Left ventricle myocardium inferior (tissue), 1 donor: ENCODE measurements around the gene SH3PXD2A. TPM values are rescaled to one million over a fixed set of nuclear protein-coding genes. Genes with fewer than 3 reads are reported as not detected.

Experiments used
- DNase-seq: peaks from one replicate; pipeline ENCODE4 v3.0.0-alpha.2; 2020
- H3K27ac ChIP-seq: fragments of 200-600 bp; replicated peaks from 2 replicates; pipeline ENCODE4 v1.8.0; 2021
- H3K27me3 ChIP-seq: fragments of 200-600 bp; 2 replicates; pipeline ENCODE4 v1.8.0; 2021; ENCODE audit warnings: low read depth
- H3K36me3 ChIP-seq: fragments of 200-600 bp; 2 replicates; pipeline ENCODE4 v1.8.0; 2021
- H3K4me1 ChIP-seq: fragments of 200-600 bp; 2 replicates; pipeline ENCODE4 v1.8.0; 2021
- H3K4me3 ChIP-seq: fragments of 200-600 bp; 2 replicates; pipeline ENCODE4 v1.8.0; 2021; ENCODE audit warnings: mild to moderate bottlenecking, moderate library complexity
- H3K9me3 ChIP-seq: fragments of 200-600 bp; replicated peaks from 2 replicates; pipeline ENCODE4 v1.8.0; 2021
- intact Hi-C: fragments of 100-400 bp; cut with micrococcal nuclease; formaldehyde crosslinking; loops from one replicate; pipeline ENCODE4 v1.11.0; 2022
- total RNA-seq: library from RNA; stranded (reverse); fragmentation: NEBNext Ultra II Directional; extraction: Animal tissue kit (Norgen Biotek cat#: 25700); gene quantifications from one replicate; pipeline ENCODE4 v1.2.1, GENCODE V29; 2021
- TF ChIP-seq, protein P1 (sequence below): fragments of 200-600 bp; IDR thresholded peaks from 2 replicates; pipeline ENCODE4 v1.8.0; 2021; ENCODE audit warnings: antibody characterized with exemption, mild to moderate bottlenecking, borderline replicate concordance
- donor health status: DM: no; HTN: yes; CAD: no; lungs with severe emphysema.

The SH3PXD2A gene
- total RNA-seq, 1 donor from 2014 or later = 34.4 TPM

DNA sequence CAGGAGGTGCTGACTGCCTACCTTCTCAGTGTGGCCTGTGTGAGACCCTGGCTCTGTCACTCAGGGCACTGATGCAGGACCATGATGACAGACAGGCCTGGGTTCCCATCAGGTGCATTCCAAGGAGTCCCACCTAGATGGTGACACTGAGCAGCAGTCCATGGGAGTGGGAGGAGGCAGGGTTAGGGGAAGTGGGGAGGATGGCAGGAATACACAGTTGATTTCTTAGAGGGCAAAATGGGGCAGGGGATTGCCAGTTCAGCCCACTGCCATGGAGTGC, 155.0 kb downstream of the SH3PXD2A start:
- H3K4me3 ChIP-seq = no peak overlapping the region
- no peaks in the 10 kb centered on the region for H3K9me3 ChIP-seq
- TF ChIP-seq, protein P1, sequence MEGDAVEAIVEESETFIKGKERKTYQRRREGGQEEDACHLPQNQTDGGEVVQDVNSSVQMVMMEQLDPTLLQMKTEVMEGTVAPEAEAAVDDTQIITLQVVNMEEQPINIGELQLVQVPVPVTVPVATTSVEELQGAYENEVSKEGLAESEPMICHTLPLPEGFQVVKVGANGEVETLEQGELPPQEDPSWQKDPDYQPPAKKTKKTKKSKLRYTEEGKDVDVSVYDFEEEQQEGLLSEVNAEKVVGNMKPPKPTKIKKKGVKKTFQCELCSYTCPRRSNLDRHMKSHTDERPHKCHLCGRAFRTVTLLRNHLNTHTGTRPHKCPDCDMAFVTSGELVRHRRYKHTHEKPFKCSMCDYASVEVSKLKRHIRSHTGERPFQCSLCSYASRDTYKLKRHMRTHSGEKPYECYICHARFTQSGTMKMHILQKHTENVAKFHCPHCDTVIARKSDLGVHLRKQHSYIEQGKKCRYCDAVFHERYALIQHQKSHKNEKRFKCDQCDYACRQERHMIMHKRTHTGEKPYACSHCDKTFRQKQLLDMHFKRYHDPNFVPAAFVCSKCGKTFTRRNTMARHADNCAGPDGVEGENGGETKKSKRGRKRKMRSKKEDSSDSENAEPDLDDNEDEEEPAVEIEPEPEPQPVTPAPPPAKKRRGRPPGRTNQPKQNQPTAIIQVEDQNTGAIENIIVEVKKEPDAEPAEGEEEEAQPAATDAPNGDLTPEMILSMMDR = no peak
- peaks cover 31% of the 10 kb centered on the region for H3K4me1 ChIP-seq
- H3K36me3 ChIP-seq = peaks cover 4% of the 10 kb centered on the region
- peak overlapping the region; percentile 16 for H3K27ac ChIP-seq
- no peak for DNase-seq
- no peaks in the 10 kb centered on the region for H3K27me3 ChIP-seq
- intact Hi-C loops = no loop called here

DNA sequence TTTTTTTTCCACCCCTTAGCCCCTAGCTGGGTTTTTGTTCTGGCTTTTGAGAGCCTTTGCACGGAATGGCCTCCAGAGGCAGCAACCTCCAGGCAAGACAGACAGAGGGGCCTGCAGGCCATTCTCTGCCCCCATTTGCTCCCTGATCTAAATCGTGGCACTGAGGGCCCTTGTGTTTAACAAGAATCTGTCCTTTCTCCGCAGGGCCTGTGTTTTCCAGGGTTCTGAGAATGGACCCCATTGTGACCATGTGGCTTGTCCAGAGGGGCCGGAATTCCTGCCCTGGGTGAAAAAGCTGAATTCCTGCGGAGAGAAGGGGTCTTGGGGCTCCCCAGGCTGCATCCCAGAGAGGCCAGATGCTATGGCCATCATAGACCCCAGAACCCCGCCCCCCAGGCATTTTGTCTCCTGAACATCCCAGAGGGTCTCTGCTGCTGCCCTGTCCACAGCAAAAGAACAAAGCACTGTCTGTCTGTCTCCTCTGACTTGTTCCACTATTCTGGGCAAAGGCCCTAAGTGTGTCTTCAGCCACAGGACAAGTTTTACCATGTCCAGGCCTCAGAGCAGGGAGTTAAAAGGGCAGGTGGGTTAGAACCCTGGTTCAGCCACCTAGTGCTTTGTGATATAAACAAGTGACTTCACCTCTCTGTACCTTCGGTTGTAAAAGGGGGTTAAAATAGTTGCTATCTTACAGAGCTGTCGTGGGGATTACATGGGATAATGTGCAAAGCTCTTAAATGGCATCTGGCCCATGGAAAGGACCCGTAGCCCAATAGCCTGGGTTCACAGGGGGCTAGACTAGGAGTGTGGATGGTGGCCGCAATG, 155.6 kb downstream of the SH3PXD2A start:
- H3K9me3 ChIP-seq = no peaks in the 10 kb centered on the region
- no peak for DNase-seq
- no peak overlapping the region for H3K4me3 ChIP-seq
- TF ChIP-seq, protein P1 = no peak
- H3K27me3 ChIP-seq = no peaks in the 10 kb centered on the region
- H3K27ac ChIP-seq = peak overlapping the region; percentile 37
- intact Hi-C loops = no loop called here
- peaks cover 4% of the 10 kb centered on the region for H3K36me3 ChIP-seq
- peaks cover 36% of the 10 kb centered on the region for H3K4me1 ChIP-seq

DNA sequence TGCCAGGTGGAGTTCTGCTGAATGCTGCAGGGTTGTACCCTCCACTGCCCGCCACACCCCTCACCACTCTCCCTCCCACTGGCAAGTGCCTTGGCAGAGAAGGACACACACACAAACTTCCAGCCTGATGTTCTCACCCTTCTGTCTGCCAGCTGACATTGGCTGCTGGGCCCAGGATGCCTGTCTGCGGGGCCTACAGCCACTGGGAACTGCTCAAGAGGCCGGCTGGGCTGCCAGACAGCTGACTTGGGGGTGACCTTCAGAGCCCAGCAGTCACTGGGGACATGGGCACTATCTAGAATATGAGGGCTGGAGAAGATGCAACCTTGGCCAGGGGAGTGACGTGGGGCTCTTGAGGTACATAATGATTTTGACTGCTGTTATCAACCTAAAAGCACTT, 157.1 kb downstream of the SH3PXD2A start:
- Histone ChIP-seq H3K4me3 (no peak overlapping the region), H3K27me3 (no peaks in the 10 kb centered on the region), H3K36me3 (peaks cover 4% of the 10 kb centered on the region), H3K9me3 (no peaks in the 10 kb centered on the region), H3K27ac (peak overlapping the region; percentile 37), H3K4me1 (peaks cover 44% of the 10 kb centered on the region)
- no peak for DNase-seq
- intact Hi-C loops = no loop called here
- TF ChIP-seq, protein P1 = no peak

DNA sequence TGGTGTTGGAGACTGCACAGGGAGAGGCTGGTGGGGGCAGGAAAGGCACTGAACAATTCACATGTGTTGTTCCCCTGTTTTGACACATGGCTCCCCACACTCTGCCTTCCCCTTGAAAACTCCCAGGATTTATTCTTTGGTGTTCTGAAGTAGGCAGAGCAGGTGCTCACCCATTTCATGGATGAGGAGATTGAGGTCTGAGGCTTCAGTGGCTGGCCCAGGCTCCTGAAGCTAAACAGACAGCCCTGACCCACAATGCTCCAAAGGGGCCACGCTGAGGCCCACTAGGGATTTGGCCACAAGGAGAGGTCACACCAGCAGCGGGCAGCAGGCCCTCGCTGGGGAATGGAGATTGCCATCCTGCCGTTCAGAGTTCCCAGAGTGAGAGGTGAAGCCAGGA, 157.6 kb downstream of the SH3PXD2A start:
- H3K27ac ChIP-seq = peak overlapping the region; percentile 37
- peaks cover 4% of the 10 kb centered on the region for H3K36me3 ChIP-seq
- no peaks in the 10 kb centered on the region for H3K9me3 ChIP-seq
- intact Hi-C loops = no loop called here
- DNase-seq = no peak
- no peaks in the 10 kb centered on the region for H3K27me3 ChIP-seq
- no peak overlapping the region for H3K4me3 ChIP-seq
- TF ChIP-seq, protein P1 = no peak
- peaks cover 46% of the 10 kb centered on the region for H3K4me1 ChIP-seq

DNA sequence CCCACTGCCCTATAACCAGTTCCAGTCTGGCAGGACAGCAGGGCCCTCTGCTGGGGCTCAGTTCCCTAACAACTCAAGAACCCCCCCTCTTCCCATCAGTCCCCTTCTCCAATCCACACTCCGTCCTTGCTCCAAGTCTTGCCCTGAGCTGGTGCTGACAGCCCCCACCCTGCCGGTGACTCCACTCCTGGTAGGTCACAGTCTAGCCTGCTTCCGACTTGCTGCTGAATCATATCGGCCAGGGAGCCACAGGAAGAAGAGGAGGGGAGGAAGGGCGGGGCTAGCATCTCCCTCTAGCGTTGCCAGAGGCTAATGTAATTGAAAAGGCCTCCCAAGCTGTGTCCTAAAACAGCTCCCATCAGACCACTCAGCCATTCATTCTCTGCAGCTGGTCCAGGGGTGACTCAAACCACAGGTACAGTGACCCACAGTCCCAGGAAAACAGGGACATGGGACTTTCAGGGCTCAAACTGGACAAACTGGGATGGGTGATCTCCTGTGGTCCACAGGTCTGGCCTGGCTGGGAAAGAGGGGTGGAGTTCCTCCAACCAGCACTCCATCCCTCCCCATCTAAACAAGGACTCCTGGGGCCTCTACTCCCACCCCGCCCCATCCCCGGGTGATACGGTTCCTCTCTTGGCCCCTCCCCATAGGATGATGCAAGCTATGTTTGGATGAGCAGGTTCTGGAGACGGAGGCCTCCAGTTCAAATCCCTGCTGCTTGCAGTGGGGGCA, 158.8 kb downstream of the SH3PXD2A start:
- TF ChIP-seq, protein P1 = peak; percentile 56
- H3K4me3 ChIP-seq = no peak overlapping the region
- no peaks in the 10 kb centered on the region for H3K27me3 ChIP-seq
- H3K9me3 ChIP-seq = no peaks in the 10 kb centered on the region
- H3K4me1 ChIP-seq = peaks cover 50% of the 10 kb centered on the region
- H3K36me3 ChIP-seq = peaks cover 4% of the 10 kb centered on the region
- peak; percentile 69 for DNase-seq
- intact Hi-C loops = no loop called here
- peak overlapping the region; percentile 66 for H3K27ac ChIP-seq
